ENCODE measurements around the gene OR10A6.
A peak's percentile ranks its signal among the peaks of the same experiment; 100 is the strongest.

Gene OR10A6

DNA sequence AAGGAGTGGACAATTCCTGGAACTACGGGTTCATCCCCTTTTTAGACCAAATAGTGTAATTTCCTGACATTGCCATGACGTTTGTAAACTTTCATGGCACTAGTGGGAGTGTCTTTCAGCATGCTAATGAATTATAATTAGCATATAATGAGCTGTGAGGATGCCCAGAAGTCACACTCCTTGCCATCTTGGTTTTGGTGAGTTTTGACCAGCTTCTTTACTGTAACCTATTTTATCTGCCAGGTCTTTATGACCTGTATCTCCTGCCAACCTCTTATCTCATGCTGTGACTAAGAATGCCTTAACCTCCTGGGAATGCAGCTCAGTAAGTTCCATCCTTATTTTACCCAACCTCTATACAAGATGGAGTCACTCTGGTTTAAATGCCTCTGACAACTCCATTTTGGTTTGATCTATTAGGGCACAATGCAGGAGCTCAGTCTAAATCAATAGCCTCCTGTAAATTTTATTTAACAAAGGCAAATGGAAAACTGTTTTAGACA lies 20.7 kb downstream of the OR10A6 start:
- DNase-seq (ENCODE audit: low spot score), result no peak

DNA sequence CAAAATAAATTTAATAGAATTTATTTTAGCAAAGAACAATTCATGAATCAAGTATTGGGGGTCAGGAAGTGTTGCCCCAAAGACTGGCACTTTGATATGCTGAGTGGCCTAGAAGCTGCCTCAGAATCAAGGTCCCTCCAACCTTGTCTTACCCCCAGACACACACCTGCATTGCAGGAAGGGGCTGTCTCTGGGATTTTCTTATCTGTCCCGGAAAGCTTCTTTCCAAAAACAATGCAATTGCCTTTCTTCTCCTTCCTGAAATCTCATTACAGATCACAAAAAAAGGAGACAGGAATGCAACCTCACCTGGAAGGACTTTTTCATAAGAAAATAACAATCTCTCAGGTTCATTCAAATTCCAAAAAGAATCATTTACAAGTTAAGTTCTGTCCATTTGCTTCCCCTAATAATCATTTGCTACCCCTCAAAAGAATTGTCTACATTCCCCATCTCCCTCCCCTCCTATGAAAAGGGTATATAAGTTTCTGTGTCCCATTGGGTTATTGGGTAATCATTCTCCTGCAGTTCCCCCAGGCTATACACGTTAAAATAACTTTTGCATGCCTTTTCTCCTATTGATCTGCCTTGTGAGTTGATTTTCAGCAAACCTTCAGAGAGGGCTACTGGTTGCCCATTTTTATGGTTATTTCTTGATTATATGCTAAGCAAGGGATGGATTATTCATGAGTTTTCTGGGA lies 21.3 kb downstream of the OR10A6 start:
- DNase-seq (ENCODE audit: low spot score), result no peak

GRCh38 chr11:7907121-7907520 lies 23.9 kb downstream of the OR10A6 start:
- no peak for DNase-seq (ENCODE audit: low spot score)

GRCh38 chr11:7906481-7906880 lies 24.6 kb downstream of the OR10A6 start:
- DNase-seq (ENCODE audit: low spot score), result no peak

DNA sequence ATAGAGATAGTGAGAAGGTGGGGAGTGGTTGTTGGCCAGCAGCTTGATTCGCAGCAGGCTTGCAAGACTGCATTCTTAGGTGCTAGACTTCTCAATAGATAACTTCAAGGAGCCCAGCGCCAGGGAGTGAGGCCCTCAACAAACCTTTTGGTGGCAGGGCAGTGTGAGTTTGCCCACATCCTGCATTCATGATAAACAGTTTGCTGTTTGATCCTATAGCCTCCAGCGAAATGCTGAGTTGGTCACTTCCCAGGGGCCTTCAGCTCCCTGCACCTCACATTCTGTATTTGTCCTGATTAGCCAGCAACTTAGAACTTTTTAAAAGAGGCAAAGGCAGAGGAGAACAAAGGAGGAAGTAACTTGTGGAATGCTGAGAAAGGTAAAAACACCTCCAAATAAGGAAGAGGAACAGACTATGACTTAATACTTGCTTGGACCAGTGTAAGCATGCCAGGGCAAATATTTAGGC lies 25.1 kb downstream of the OR10A6 start:
- no peak for DNase-seq (ENCODE audit: low spot score)

DNA sequence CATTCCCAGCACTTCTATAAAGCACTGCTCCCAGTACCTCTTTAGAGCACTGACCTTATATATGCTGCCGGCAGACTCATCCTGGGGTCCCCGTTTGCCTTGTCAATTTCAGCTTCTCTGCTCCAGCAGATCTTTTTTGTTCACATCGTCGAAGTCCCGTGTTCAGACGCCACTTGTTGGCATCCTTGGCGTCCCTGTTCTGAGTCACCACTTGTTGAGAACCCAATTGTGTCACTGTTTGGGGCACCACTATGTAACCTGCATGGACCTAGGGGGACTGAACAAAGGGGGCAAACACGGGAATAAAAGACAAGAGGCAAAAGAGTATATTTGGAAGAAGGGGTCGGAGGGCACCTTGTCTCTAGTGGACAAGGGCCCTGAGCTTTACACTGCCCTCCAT lies 25.5 kb downstream of the OR10A6 start:
- no peak for DNase-seq (ENCODE audit: low spot score)

DNA sequence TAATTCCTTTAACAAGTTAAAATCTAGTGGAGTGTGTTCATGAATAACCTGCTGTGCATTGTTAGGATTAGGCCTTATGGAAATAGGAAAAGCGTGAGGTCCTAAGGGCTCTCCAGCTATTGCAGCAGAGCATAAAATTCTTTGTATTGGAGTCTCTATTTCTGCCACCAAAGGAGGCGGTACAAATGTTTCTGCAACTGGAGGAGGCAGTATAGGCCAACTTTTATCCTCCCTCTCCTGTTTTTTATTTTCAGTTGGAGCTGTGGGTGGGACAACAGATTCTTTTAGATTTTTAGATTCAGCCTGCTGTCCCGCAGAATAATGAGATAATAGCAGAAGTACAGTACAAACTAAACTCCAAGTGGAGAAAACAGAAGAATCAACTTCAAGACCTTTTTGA lies 26.2 kb downstream of the OR10A6 start:
- no peak for DNase-seq (ENCODE audit: low spot score)

- no peak for DNase-seq (ENCODE audit: low spot score)
These were observed 27.1 kb downstream of the OR10A6 start for GRCh38 chr11:7903940-7904339.

- DNase-seq (ENCODE audit: low spot score), result no peak
These were observed 29.7 kb downstream of the OR10A6 start for GRCh38 chr11:7901319-7901854.

DNA sequence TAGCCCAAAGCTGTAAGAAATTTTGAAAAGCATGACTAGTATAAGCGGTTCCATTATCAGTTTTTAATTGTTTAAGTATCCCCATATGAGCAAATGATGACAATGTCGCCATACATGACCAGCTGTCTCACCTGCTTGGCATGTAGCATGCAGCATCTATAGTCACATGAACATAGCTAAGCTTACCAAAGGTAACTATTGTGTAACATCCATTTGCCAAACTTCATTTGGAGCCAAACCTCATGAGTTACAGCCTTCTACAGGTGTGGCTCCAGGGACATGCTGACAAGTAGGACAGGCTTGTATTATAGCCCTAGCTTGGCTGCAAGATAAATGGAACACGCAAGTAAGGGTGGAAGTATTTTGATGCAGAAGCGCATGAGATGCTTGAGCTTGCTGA lies 30.4 kb downstream of the OR10A6 start:
- no peak for DNase-seq (ENCODE audit: low spot score)

GRCh38 chr11:7899418-7899817 lies 31.6 kb downstream of the OR10A6 start:
- no peak for DNase-seq (ENCODE audit: low spot score)

DNA sequence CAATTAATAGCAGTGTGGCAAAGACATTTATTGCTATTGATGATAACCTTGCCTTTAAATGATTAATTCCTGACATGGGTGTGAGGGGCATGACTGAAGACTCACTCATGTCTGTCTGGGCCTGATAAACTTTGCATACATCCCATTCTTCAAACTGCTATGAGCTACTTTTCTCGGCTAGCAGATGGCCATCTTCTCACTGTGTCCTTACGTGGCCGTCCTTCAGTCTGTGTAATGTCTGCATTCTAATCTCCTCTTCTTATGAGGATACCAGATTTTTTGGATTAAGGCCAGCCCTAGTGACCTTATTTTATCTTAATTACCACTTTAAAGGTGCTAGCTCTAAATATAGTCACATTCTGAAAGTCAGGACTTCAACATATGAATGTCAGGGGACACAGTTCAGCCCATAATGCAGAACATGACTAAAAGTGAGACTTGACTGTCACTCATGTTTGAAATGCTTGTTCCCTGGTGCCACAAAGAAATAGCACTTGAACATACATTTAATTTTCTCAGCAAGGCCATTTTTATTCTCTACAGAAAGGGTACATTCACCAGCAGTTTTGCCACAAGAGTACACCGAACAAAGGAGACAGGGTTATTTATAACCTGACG lies 32.3 kb downstream of the OR10A6 start:
- no peak for DNase-seq (ENCODE audit: low spot score)

DNA sequence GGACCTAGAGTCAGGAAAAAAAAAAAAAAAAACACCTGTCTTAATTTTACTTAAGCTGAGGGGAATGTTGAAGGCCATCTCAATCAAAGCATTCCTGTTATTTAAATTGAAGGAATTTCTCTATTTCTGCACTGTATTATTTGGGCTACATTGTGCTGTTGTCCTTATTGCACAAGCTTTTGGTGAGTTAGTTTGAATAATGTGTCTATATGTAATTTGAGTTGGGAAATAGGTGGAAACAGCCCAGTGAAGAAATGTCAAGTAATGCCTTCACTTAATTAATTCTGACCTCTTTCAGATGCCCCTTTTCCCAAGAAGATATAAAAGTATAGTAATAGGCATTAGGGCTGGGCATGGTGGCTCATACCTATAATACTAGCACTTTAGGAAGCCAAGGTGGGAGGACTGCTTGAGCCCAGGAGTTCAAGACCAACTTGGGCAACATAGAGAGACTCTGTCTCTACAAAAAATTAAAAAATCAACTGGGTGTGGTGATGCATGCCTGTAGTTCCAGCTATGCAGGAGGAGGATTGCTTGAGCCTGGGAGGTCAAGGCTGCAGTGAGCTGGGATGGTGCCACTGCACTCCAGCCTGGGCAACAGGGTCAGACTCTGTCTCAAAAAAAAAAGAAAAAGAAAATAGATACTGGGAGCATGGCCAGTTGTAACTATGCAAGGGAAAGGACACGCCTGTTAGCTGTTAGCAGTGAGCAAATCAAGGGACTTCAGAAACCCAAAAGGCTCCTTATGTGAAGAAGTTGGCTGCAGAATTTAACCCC lies 34.9 kb downstream of the OR10A6 start:
- no peak for DNase-seq (ENCODE audit: low spot score)

GRCh38 chr11:7894251-7894650 lies 36.8 kb downstream of the OR10A6 start:
- DNase-seq (ENCODE audit: low spot score), result no peak

DNA sequence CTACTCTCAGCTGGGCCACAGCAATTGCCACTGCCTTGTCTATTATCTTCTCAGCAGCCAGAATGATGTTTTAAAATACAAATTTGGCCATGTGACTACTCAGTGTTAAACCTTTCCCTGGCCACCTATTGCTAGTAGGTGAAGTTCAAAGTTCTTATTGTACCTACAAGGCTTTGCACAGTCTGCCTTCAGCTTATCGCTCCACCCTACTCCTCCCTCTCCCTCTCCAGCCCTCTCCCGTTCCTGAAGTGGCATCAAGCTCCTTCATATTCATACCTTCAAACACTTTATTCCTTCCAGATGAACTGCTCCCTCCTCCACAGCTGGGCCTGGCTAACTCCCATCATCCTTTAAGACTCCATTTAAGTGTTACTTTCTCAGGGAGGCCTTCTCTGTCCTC lies 37.3 kb downstream of the OR10A6 start:
- no peak for DNase-seq (ENCODE audit: low spot score)

GRCh38 chr11:7892840-7893254 lies 38.2 kb downstream of the OR10A6 start:
- peak; percentile 60 for DNase-seq (ENCODE audit: low spot score)

- DNase-seq (ENCODE audit: low spot score), result no peak
These were observed 38.9 kb downstream of the OR10A6 start for GRCh38 chr11:7892059-7892699.

DNA sequence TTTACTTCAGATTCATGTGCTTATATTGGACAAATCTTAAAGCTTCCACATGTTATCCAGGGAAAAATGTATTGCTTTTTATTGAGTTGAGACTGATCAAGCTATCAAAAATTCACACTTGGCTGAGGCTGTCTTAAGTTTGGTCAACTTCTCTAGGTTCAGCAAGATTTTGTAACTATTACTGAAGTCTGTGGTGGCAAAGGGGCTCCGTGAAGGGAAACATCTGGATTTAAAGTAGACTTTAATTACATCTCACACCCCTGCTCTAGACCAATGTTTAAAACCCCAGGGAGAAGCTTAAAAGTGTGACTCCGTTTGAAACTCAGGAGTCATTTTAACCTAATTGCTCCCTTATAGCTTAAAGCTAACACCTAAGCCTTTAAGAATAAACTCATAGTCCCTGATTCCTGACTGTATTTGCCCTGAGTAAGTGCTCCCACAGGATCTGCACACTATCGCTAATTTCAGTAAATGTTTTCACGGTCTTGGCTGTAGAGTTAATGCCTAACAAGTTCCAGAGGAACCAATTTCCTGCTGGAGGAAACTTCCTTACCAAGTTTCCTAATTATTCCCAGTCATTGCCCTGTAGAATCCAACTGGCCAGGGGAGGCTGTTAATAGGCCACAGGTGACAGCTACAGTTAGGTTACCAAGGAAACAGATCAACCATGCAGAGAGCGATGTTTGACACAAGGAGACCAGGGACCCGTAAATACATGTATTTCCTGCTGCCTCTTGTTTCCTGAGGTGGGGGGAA lies 40.5 kb downstream of the OR10A6 start:
- DNase-seq (ENCODE audit: low spot score), result no peak

GRCh38 chr11:7889985-7890384 lies 41.1 kb downstream of the OR10A6 start:
- DNase-seq (ENCODE audit: low spot score), result no peak

DNA sequence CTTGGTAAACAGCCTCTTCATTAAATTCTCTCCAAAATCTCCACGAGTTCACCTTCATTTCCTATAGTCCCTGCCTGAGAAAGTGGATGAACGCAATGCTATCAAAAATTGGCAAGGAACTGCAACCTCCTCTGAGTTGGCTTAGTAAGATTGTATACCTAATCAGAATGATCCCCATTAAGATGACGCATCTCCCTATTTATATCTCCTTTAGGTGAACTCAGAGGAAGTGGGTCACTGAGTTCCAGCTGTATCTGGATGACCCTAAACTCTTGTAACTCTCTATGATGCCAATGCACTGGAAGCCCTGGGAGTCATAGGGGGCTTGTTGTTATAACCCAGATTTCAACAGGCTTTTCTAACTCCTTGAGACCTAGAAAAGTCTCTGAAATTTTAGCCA lies 48.2 kb downstream of the OR10A6 start:
- no peak for DNase-seq (ENCODE audit: low spot score)
